COLO668 (cell line): ENCODE data around the gene TMEM154.

Experiments used
- DNase-seq: peaks from one replicate; lab custom pipeline; 2025; ENCODE audit not compliant: unreplicated experiment; lab: John Stamatoyannopoulos, UW

TMEM154 gene

DNA sequence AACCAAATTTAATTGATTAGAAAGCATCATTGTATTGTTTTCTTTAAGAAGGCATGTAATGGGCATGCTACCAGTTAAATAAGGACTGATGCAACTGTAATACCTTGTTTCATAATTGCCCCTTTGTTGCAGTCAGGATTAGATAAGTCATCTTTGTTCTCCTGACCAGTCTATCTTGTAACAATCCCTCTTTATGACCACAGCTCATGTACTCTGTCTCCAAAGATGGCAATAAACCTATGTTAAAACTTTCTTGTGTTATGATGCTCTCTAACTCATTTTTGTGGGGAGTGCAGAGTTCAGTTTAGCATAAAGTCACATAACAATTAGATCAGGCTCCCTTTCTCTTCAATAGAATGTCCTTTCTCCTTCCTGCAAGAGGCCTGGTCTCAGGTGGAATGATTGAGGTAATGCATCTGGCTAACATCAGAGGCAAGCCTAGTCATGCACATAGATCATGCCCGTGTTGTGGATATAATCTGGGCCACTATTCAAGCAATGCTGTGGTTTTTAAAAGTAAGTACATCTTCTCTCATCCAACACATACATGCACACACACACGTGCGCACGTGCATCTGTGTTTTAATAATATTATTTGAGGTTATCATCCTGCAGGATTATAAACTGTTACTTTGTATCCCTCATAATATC lies 45.6 kb downstream of the TMEM154 start:
- DNase-seq = no peak

DNA sequence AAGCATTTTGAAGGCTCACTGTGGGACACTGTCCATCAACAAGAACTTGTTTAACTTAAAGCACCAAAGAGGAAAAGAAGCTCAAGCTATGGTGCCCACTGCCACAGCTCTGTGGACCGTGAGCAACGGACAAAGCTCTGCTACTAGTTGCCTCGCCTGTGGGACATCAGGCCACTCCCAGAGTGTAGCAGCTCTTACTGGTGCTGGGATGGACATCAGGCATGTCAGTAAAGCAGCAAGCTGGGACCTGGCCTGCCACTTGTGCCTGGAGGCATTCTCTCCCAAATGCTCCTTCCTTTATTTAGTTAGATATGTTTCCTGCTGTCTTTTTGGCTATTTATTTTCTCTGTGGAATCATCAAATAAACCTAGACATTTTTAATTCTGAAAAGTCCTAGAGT lies 46.7 kb downstream of the TMEM154 start:
- no peak for DNase-seq

DNA sequence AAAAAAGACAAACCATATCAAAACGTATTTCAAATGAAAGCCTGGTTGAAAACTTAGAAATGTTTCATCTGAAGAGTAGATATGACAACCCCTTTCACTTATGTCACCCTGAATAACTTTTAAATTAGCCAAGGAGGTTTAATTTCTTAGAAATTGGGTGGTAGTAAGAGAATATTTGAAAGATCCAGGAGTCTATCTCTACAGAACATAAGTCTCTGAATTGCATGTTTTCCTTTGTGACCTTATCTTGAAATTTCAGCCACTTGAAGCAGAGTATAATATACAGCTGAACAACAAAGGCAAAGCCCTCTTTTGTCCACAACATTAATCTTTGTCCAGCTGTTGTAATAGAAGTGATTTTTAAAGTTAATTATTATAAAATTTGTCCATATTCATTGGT lies 49.5 kb downstream of the TMEM154 start:
- no peak for DNase-seq

DNA sequence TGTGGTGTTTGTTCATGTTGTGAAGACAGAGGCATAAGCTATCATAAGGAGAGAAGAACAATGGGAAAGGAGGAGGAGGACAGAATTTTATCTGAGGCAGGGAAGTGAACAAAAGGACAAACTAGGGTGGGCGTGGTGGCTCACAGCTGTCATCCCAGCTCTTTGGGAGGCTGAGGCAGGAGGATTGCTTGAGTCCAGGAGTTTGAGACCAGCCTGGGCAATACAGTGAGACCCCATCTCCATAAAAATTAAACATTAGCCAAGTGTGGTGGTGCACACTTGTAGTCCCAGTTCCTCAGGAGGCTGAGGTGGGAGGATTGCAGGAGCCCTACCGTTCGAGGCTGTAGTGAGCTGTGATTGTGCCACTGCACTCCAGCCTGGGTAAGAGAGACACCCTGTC lies 49.9 kb downstream of the TMEM154 start:
- DNase-seq = no peak

DNA sequence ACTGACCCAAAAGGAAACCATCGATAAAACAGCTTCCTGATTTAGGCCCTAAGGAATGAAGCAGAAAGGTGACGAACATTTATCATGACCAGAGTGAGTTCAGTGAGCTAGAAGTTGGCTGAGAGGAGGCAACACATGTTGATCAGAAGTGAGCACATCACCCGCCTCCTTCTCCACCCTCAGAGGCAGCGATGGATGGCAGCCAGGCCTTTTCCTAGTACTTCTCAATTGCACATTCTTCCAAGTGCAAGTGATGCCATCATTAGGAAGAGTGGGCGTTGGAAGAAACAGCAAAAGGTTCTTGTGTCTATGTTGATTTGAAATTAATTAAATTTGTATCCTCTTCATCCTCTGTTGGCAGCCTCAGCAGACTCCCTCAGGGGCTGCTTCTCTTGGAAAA lies 51.7 kb downstream of the TMEM154 start:
- DNase-seq = no peak

DNA sequence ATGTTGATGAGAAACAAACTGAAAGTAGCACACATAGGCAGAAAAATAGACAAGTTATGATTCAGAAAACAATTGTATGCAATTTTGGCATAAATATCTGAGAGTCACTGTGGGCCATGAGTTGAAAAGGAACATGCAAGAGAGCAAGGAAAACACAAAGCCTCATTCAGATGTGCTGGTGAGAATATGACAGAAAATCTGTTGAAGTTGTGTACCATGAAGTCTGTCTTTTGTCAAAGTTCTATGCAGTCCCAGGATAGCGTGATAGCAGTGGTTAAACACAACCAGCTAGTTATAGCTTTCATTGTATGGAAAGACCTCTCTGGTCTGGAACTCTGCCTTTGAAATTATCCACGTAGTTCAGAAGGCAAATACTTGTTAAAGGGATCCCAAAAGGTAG lies 53.0 kb downstream of the TMEM154 start:
- DNase-seq = no peak

DNA sequence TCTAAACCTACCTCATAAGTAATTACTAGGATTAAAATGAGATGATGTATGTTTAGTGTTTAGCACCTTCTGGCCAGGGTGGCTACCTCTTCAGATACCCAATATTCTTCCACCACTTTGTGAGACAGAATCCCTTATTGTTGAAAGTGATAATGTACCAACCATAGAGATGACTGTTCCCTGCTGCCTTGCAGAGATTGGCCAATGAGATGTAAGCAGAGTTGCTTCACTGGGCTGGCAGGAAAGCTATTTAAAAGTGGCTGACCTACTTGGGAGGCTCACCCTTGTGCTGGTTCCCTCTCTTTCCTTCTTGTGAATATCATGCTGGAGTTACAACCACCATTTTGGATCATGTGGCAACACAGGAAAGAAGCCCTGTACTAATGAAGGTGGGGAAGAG lies 58.9 kb downstream of the TMEM154 start:
- no peak for DNase-seq

DNA sequence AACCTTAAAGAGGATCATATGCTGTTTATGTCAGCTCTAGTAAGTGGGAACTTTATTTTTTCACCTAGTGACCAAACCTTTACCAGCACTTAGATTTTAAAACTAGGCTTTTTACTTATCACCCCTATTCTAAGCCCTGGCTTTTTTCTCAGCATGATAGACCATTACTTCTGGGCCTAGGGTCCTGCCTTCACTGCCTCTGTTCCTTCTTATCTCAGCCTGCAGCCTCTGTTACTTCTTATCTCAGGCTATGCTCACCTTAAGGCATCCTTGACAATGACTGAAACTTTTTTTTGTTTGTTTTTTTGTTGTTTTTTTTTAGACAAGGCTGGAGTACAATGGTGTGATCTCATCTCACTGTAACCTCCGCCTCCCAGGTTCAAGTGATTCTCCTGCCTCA lies 59.6 kb downstream of the TMEM154 start:
- DNase-seq = no peak

DNA sequence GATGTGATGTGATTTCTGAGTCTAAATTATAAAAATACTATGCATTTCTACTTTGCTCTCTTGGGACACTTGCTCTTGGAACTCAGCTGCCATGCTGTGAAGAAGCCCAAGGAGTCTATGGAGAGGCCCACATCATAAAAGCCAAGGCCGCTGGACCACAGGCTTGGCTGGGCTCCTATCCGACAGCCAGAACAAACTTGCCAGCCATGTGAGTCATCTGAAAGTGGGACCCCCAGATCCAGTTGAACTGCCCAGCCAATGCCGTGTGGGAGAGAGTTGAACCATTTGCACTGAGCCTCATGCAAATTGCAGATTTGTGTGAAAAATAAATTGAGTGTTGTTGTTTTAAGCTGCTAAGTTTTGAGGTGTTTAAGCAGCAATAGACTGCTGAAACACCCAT lies 60.2 kb downstream of the TMEM154 start:
- no peak for DNase-seq

DNA sequence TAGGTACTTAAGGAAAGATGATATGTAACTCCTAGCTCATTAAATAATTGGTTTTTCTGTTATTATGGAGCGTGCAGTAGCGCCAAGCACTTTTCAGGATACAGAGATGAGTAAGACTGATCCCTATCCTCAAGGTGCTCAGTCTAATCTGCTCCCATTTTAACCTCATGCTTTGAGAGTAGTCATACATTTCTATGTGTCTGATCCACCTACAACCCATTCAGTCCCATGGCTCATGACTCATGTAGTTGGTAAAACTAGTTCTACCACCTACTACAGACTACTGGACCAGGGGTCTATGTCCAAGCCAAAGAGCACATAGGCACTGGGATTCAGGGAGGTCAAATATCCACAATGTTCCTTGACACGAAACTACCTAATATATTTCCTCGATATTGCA lies 60.8 kb downstream of the TMEM154 start:
- DNase-seq = no peak

DNA sequence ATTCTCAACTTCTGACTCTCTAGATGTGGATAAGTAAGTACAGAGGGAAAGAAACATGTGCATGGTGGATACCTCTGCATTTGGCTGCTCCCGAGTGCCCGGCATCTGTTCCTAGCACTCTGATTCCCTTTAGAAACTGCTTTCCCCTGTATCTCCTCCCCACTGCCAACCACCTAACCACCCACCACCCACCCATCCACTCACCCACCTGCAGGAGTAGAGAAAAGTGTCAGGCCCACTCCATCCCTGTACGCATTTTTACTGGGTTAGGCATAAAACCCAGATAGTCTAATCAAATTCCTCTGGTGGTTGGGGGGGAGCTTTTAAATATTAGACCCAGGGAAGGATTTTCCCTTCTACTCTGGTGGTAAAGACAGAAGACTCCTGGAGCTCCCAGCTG lies 63.0 kb downstream of the TMEM154 start:
- no peak for DNase-seq

DNA sequence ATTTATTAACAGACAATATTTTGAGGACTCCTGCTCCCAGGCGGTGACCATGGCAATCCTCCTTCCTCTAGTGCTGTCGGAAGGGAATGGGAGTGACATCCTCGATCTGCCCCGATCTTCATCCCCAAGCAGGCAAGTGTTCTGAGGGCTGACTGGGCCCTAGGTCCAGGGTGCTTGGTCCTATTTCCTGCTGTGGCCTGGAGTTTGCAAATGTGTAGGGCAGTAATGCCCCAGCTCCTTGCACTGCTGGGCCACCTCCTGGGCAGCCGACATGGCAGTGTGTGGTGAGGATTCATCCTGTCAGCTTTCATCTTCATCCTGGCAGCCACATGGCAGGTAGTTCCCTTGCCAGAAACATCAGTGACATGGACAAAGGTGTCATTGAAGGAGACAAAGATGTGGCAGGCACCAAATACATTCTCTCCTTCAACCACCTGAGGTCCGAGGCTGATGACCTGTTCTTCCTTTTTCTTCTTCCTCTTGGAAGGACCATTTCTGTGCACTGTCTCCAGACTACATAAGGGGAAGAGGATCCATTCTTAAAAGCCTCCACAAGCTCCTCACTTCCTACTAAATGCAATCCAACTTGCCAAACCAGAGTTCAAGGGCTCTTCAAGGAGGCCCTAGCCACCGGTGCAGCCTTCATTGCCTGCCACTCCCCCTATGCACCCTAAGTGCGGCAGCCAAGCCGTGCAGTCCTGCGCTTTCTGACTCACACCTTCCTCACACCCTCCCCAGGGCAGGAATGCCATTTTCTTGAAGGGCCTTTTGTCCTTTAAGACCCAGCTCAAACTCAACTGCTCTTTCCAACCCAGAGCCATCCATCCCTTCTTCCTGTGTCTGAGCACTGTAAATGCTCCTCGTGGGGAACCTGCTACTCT lies 65.7 kb downstream of the TMEM154 start:
- no peak for DNase-seq

DNA sequence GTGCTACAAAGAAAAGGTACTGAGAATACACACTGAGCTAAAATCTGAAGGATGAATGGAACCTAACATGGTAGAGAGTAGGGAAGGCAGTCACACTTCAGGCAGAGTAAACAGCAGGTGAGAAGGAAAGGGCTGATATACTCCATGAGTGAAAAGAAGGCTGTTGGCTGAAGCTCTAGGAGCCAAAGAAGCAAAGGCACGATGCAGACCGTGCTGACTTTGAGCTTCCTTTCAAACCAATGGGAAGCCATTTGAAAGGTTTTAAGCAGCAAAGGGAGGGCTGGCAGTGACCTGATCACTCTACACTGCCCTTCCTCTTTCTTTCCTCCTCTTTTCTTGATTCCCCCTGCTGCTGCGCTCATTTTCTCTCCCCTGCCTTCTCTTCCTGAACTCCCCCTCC lies 66.4 kb downstream of the TMEM154 start:
- DNase-seq = no peak

DNA sequence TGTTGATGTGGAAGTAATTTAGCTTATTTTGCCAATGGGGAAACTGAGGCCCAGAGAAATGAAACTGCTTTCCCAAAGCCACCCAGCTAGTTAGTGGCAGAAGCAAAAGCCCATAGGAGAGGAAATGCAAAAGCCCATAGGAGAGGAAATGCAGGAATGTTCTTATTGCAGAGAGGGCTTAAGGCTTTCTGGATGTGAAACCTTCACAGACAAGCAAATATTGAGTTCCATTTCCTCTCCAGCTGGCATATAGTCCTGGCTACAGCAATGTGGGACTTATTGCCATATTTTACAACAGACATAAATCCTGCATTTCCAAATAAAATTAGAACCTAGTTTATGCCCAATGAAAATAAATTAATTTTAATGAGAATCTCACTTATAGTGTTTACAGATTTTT lies 69.7 kb downstream of the TMEM154 start:
- no peak for DNase-seq

DNA sequence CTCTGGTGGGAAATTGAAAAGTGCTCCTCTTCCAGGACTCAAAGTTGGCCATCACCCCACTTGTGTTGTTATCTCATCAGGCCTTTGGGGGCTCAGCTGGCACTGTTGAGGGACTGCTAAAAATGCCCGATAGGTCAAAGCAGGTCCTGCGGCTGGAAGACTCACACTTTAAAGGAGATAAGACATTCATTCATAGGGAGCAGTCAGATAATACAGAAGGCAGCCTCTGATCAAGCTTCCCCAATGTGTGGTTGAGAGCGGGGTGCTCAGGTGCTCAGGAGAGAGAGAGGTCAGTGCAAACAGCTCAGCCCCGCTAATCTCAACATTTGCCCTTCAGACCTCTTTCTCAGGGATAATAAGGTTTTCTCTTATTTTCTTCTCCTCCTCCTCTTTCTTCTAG lies 70.3 kb downstream of the TMEM154 start:
- DNase-seq = no peak

DNA sequence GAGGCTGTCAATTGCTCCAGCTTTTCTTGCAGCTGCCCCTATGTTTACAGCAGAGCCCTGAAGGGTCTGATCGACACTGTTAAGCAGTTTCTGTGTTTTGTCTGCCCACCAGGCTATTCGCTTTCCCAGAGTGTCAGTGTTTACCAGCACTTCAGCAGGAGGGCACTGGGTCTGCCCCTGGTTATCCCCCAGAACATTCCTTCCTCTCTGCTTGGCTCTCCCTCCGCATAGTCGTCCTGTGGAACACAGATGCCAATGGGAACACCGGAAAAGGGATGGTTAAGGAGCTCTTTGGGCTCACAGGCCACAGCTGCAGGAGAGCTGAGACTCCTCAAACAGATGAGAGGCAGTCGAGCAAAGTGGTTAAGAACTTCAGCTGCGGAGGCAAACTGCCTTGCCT lies 72.6 kb downstream of the TMEM154 start:
- no peak for DNase-seq

DNA sequence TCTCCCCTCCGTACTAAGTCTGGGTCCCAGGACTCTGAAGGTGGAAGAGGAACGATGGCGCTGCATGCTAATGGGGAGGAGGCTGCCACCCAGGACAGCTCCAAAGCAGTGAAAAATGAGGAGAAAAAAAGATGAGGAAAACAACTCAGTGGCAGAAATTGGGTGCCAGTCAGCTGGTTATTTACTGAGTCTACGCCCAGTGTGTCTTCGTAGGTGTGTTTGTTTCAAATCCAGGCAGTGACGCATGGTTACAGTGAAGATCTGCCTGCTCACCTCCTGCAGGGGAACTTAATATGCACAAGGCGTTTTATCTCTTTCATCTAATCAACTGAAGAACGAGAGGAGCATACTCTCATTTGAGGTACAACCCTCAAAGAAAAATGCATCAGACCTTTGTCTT lies 73.0 kb downstream of the TMEM154 start:
- no peak for DNase-seq

DNA sequence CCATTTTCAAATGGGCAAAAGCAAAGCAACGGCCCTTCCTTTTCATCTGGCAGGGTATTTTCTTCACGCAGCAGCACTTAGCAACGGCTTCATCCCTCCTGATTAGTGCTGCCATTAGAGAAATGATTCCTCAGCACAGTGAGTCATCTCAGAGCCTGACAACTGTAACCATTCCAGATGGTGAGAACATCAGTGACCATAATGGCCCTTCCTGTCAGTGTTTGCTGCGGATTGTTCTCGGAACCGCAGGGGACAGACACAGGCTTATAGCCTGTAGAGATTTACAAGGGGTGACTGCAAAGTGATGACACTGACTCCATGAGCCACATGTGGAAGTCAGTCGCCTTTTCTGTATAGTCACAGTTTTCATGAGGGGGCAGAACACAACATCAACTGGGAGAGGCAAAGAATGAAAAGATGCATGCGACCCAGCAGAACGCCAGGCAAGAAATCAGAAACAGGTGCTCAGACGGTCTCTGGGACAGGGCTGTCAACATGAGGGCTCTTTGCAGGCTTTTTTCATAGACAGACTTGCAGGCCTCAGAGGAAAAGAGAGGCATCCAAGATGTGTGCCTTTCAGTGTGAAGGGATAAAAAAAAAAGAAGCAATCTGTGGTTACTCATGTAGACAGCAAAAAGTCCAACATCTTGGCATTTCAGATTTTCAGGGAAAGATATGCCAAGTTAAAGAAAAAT lies 74.0 kb downstream of the TMEM154 start:
- no peak for DNase-seq

DNA sequence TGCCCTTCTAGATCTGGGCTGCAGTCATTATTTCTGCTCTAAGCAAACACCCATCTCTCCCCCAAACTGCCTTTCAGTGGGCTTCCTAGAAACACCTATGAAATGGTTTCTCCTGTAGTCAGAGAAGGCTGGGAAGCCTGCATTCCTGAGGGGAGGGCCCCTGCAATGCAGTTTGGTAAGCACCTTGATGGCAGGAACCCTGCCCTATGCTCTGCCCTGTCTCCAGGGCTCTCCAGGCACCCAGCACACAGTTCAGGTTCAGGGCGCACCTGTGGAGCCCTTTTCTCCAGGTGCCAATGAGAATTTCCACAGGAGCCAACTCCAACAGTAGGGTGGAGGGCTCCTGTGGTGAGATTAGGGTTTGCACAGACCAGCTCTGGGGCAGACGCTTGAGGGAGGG lies 74.8 kb downstream of the TMEM154 start:
- DNase-seq = no peak

DNA sequence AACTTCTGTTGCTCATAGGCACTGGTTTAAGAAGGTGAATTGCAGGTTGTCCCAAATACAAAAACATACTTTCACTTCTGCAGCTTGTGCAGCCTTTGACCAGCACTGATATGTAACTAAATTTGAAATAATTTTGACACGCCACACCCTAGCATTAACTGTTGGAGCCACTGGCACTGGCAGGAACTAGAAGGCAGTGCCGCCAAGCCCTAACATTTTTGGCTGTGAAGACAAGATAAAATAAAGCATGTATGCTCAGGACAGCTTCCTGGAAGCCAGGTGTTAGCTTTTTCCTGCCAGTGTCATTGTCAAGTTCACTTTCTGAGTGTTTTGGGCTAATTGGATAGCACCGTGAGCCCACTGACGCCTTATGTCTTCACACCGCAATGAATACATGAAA lies 78.6 kb downstream of the TMEM154 start:
- no peak for DNase-seq

DNA sequence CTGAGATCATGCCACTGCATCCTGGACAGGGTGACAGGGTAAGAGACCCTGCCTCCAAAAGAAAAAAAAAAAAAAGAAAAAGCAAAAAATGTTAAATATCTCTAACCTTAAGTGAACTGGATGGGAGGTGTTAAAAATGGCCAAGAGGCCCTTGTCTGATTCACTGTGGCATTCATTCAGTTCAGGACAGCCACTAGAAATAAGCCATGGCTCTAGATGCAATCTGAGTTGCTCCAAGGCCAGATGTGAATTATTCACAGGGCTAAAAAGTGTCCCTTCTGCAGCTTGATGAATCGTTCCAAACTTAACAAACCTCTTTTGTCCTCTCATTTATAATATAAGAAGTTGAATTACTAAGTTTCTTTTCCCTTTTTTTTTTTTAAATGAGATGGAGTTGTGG lies 80.2 kb downstream of the TMEM154 start:
- DNase-seq = no peak

DNA sequence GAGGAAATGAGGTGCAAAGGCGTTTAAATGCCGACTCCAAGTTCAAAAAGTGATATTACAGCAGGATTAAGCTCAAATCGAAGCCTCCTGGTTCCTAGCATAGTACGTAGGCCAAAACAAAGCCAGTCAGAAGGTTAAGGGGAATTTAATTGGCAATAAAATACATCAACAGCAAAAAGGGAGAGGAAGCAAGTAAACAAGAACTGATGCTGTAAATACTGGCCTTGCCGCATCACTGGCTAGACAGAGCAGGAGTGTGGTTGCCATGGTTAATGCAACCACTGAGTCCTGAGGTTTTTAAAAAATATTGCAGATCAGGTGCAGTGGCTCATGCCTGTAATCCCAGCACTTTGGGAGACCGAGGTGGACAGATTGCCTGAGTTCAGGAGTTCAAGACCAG lies 80.7 kb downstream of the TMEM154 start:
- no peak for DNase-seq
